CD14-positive monocyte (primary cell): ENCODE measurements around the gene AGXT. TPM values are rescaled to one million over a fixed set of nuclear protein-coding genes. Genes with fewer than 3 reads are reported as not detected.

Source experiments
- DNase-seq, 3 donors: peaks; one replicate each; pipeline ENCODE4 v3.0.0-alpha.2; 2011 to 2022
- H2AFZ ChIP-seq: 2 replicates; pipeline ENCODE4 v1.6.0; 2012; ENCODE audit warnings: mild to moderate bottlenecking, low read depth, low read length, inconsistent platforms; ENCODE audit not compliant: insufficient read depth, poor library complexity, severe bottlenecking
- H3K27ac ChIP-seq, 2 donors: 1 replicate in 1 of 2; 2 replicates in 1 of 2; pipeline ENCODE4 v1.5.1; 2012 to 2013; ENCODE audit warnings: low read length in 2 of 2, control low read depth in 1 of 2, inconsistent platforms in 1 of 2, low read depth in 1 of 2, mild to moderate bottlenecking in 1 of 2
- H3K27me3 ChIP-seq, 2 donors: one replicate each; pipeline versions ENCODE4 v1.6.0 to v1.6.1; 2011 to 2013; ENCODE audit warnings: low read length in 2 of 2; ENCODE audit not compliant: control insufficient read depth in 2 of 2, insufficient read depth in 2 of 2
- H3K36me3 ChIP-seq, 2 donors: replicated peaks in 1 of 2; 1 replicate in 1 of 2; 2 replicates in 1 of 2; pipeline versions ENCODE4 v1.5.1 to v1.6.1; 2012 to 2013; ENCODE audit warnings: low read length in 2 of 2, control low read depth in 1 of 2, inconsistent platforms in 1 of 2, mild to moderate bottlenecking in 1 of 2; ENCODE audit not compliant: insufficient read depth in 2 of 2, control insufficient read depth in 1 of 2
- H3K4me1 ChIP-seq, 2 donors: 1 replicate in 1 of 2; 2 replicates in 1 of 2; pipeline versions ENCODE4 v1.5.1 to v1.6.1; 2012 to 2013; ENCODE audit warnings: low read length in 2 of 2, control low read depth in 1 of 2, inconsistent platforms in 1 of 2, mild to moderate bottlenecking in 1 of 2, moderate library complexity in 1 of 2; ENCODE audit not compliant: insufficient read depth in 2 of 2, control insufficient read depth in 1 of 2
- H3K4me2 ChIP-seq: replicated peaks from 2 replicates; pipeline ENCODE3; 2012; ENCODE audit warnings: low read length, moderate library complexity, mild to moderate bottlenecking; ENCODE audit not compliant: poor library complexity, severe bottlenecking; ENCODE audit errors: extremely low read depth
- H3K4me3 ChIP-seq, 3 experiments: fragments of 200-600 bp in 1 of 3; sonication (generic) in 1 of 3; replicated peaks in 1 of 3; 1 replicate in 2 of 3; 2 replicates in 1 of 3; pipeline ENCODE4 v1.5.1; 2011 to 2013; ENCODE audit warnings: low read length in 3 of 3, mild to moderate bottlenecking in 3 of 3, control low read depth in 2 of 3, low read depth in 2 of 3, inconsistent platforms in 1 of 3, moderate library complexity in 1 of 3
- H3K79me2 ChIP-seq: 2 replicates; pipeline ENCODE4 v1.6.0; 2012; ENCODE audit warnings: mild to moderate bottlenecking, control low read depth, inconsistent platforms, low read length, moderate library complexity; ENCODE audit not compliant: insufficient read depth
- H3K9ac ChIP-seq: 2 replicates; pipeline ENCODE4 v1.6.0; 2017; ENCODE audit warnings: low read length, mild to moderate bottlenecking; ENCODE audit not compliant: insufficient read depth, poor library complexity, severe bottlenecking
- H3K9me3 ChIP-seq, 2 donors: replicated peaks in 1 of 2; 1 replicate in 1 of 2; 2 replicates in 1 of 2; pipeline versions ENCODE4 v1.5.1 to v1.6.1; 2012 to 2013; ENCODE audit warnings: low read length in 2 of 2, control low read depth in 1 of 2; ENCODE audit not compliant: control insufficient read depth in 1 of 2, insufficient read depth in 1 of 2
- H4K20me1 ChIP-seq: 2 replicates; pipeline ENCODE4 v1.6.0; 2012; ENCODE audit warnings: mild to moderate bottlenecking, low read length, control low read depth, moderate library complexity; ENCODE audit not compliant: insufficient read depth
- H3K27ac Mint-ChIP-seq, 7 donors: one replicate each; pipeline ENCODE4 v1.8.0; 2020; ENCODE audit warnings: mild to moderate bottlenecking in 7 of 7, mixed read lengths in 7 of 7, moderate library complexity in 6 of 7, inconsistent platforms in 2 of 7
- H3K27me3 Mint-ChIP-seq, 3 donors: one replicate each; pipeline ENCODE4 v1.8.0; 2021 to 2022; ENCODE audit warnings: low read depth in 3 of 3, mild to moderate bottlenecking in 3 of 3, mixed read lengths in 3 of 3, moderate library complexity in 3 of 3, inconsistent platforms in 1 of 3
- H3K36me3 Mint-ChIP-seq, 2 donors: one replicate each; pipeline ENCODE4 v1.8.0; 2020; ENCODE audit warnings: mixed read lengths in 2 of 2, inconsistent platforms in 1 of 2, mild to moderate bottlenecking in 1 of 2
- H3K4me1 Mint-ChIP-seq: one replicate; pipeline ENCODE4 v1.8.0; 2020; ENCODE audit warnings: mild to moderate bottlenecking, mixed read lengths
- H3K4me3 Mint-ChIP-seq, 2 donors: one replicate each; pipeline ENCODE4 v1.8.0; 2020; ENCODE audit warnings: mild to moderate bottlenecking in 2 of 2, mixed read lengths in 2 of 2, moderate library complexity in 1 of 2
- H3K9me3 Mint-ChIP-seq, 7 donors: one replicate each; pipeline ENCODE4 v1.8.0; 2020 to 2022; ENCODE audit warnings: mixed read lengths in 7 of 7, mild to moderate bottlenecking in 6 of 7, moderate library complexity in 6 of 7, inconsistent platforms in 2 of 7
- CTCF ChIP-seq: fragments of 200-600 bp; IDR thresholded peaks from one replicate; pipeline ENCODE4 v1.8.0; 2022; ENCODE audit warnings: antibody characterized with exemption, mild to moderate bottlenecking
- WGBS: methylation state at CpG from one replicate; pipeline ENCODE4 v1.1.5; 2013; ENCODE audit warnings: missing lambda C conversion rate; ENCODE audit not compliant: insufficient coverage; 5-methylcytosine and 5-hydroxymethylcytosine counted together
- intact Hi-C, 2 donors: fragments of 100-400 bp; cut with micrococcal nuclease; formaldehyde crosslinking; loops; one replicate each; pipeline versions ENCODE4 v1.15.0 to v1.15.1; 2023
- polyA plus RNA-seq, 3 donors: library from polyadenylated mRNA; depleted of rRNA in 1 of 3; unstranded in 2 of 3; stranded (reverse) in 1 of 3; fragments of 300-500 nt in 2 of 3; fragments of >200 nt in 1 of 3; fragmentation: Illumina TruSeq in 2 of 3; gene quantifications; 1 replicate in 2 of 3; 2 replicates in 1 of 3; pipeline ENCODE4 v1.2.3, GENCODE V29; 2012 to 2021

Gene AGXT
- polyA plus RNA-seq, 3 donors = not detected

- Histone ChIP-seq H3K4me1 (peaks cover 8 to 12% of the 10 kb centered on the region in 2 donors), H3K79me2 (no peaks in the 10 kb centered on the region), H3K36me3 (no peaks in the 10 kb centered on the region), H3K9ac (no peak overlapping the region), H2AFZ (no peak overlapping the region), H4K20me1 (no peaks in the 10 kb centered on the region), H3K27me3 (no peaks in the 10 kb centered on the region), H3K27ac (no peak overlapping the region), H3K9me3 (peaks cover 0 to 5% of the 10 kb centered on the region in 2 donors), H3K4me2 (no peak overlapping the region), H3K4me3 (no peak overlapping the region)
- H3K27ac Mint-ChIP-seq = no peak overlapping the region
- TF ChIP-seq CTCF = no peak
- intact Hi-C loops = no loop called here
- H3K9me3 Mint-ChIP-seq = peaks cover 0 to 9% (median 0%) of the 10 kb centered on the region in 7 donors
- no peak for DNase-seq
- H3K4me3 Mint-ChIP-seq = no peak overlapping the region
- peaks cover 12% of the 10 kb centered on the region for H3K4me1 Mint-ChIP-seq
- H3K27me3 Mint-ChIP-seq = peaks cover 2 to 5% (median 2%) of the 10 kb centered on the region in 3 donors
- WGBS = 96% methylated on average over 35 of the region's 37 CpGs
- H3K36me3 Mint-ChIP-seq = no peaks in the 10 kb centered on the region
Observed at GRCh38 chr2:240888130-240888889, 19.7 kb downstream of the AGXT start.

GRCh38 chr2:240888890-240889573, 20.4 kb downstream of the AGXT start:
- Histone ChIP-seq H3K4me2 (no peak overlapping the region), H3K27me3 (no peaks in the 10 kb centered on the region), H2AFZ (no peak overlapping the region), H3K9me3 (peaks cover 0 to 4% of the 10 kb centered on the region in 2 donors), H3K9ac (no peak overlapping the region), H3K79me2 (no peaks in the 10 kb centered on the region), H3K27ac (no peak overlapping the region), H3K4me3 (no peak overlapping the region), H3K4me1 (peaks cover 8 to 12% of the 10 kb centered on the region in 2 donors), H4K20me1 (no peaks in the 10 kb centered on the region), H3K36me3 (no peaks in the 10 kb centered on the region)
- no peak for DNase-seq
- Mint-ChIP-seq H3K4me1 (peaks cover 12% of the 10 kb centered on the region), H3K9me3 (peaks cover 0 to 7% (median 0%) of the 10 kb centered on the region in 7 donors), H3K4me3 (no peak overlapping the region), H3K27me3 (peaks cover 2 to 5% (median 2%) of the 10 kb centered on the region in 3 donors), H3K36me3 (no peaks in the 10 kb centered on the region), H3K27ac (no peak overlapping the region)
- 93% methylated on average over 6 of the region's 11 CpGs for WGBS
- TF ChIP-seq CTCF = no peak
- intact Hi-C loops = no loop called here
